ENCODE results near the gene SLC6A3.
A peak's percentile ranks its signal among the peaks of the same experiment; 100 is the strongest.
"Not testable (repeated sequence)": the region's sequence is repeated elsewhere in the genome, so short reads cannot be mapped to it uniquely, and the experiment has no call there.

The SLC6A3 gene

DNA sequence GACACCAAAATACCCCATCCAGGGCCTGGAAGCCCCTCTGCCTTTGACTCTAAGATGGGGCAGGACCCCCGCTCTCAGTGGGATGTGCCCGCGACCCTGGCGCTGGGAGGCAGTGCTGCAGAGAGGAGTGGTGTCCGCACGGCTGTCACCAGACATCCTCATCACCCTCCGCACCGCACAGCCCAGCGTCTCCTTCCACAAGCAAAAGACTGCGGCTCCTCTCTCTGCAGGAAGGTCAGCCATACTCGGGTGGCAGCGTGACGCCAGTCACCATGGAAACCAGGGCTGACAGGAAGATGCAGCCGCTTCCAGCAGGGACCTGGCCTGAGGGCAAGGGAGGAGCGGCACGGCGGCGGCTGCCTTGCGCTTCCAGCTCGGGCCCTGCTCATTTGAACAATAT, 17.1 kb upstream of the SLC6A3 start:
- DNase-seq, result no peak

DNA sequence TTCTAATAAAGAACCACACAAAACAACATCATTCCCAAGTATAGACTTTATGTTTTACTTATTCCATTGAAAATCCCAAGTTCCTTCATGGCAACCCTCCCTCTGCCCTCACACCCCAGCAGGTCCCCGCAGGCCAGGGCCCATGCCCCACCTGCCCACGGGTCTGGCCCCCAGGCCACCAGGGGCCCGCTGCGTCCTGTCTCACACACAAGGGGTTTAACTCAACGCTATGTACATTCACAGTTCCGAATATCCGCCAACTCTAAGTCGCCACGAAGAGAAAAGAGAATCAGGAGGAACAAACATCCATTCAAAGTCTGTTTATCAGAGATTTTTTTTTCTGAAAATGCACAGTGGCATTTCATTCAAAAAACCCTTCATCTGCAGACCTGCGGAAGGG, 16.2 kb upstream of the SLC6A3 start:
- DNase-seq, result no peak

DNA sequence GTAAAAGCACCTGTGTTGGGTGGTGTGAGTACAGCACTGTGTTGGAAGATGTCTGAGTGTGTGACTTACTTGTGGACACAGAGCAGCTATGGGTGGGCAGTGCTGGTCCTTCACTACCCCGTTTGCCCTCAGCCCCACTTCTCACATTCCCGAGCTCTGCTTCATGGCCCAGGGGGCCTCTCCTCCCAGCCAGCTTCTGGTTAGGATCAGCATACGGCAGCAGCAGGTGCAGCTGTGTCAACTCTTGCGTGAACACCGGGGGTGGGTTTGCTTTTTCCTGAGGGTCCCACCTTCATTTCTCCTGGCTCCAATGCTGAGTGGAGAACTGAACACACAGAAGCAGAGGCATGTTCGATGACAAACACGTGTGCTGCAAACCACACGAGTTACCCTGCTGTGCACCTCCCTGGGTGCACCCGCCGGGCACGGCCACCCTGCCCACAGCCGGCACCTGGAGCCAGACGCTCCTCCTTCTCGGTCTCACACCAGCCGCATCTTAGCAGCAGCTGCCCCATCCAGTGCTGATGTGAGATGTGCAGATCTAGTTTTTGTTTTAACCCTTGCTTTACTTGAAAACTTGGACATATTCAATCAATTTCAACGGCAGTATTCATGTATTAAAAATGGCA, 14.9 kb upstream of the SLC6A3 start:
- DNase-seq, result no peak

DNA sequence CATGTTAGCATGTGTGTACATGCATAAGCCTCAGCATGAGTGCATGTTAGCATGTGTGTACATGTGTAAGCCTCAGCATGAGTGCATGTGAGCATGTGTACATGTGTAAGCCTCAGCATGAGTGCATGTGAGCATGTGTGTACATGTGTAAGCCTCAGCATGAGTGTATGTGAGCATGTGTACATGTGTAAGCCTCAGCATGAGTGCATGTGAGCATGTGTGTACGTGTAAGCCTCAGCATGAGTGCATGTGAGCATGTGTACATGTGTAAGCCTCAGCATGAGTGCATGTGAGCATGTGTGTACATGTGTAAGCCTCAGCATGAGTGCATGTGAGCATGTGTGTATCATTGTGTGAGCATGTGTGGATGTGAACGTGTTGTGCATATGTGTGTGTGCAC, 14.2 kb upstream of the SLC6A3 start:
- DNase-seq, result not testable (repeated sequence)

DNA sequence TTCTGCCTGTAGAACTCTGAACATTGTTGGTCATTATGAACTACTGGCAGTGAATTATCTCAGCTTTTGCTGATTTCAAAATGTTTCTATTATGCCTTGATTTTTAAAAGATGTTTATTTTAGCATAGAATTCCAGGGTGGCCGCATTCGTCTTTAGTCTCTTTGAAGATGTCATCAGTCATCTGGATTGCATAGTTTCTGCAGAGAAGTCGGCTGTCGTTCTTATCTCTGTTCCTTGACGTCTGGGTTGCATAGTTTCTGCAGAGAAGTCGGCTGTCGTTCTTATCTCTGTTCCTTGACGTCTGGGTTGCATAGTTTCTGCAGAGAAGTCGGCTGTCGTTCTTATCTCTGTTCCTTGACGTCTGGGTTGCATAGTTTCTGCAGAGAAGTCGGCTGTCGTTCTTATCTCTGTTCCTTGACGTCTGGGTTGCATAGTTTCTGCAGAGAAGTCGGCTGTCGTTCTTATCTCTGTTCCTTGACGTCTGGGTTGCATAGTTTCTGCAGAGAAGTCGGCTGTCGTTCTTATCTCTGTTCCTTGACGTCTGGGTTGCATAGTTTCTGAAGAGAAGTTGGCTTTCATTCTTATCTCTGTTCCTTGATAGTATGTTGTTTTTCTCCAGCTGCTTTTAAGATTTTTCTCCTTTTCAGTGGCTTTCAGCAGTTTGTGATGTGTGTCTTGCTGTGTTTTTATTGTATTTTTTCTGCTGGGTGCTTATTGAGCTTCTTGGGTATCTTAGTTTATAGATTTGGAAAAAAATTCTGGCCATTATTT, 11.1 kb upstream of the SLC6A3 start:
- DNase-seq, result not testable (repeated sequence)

DNA sequence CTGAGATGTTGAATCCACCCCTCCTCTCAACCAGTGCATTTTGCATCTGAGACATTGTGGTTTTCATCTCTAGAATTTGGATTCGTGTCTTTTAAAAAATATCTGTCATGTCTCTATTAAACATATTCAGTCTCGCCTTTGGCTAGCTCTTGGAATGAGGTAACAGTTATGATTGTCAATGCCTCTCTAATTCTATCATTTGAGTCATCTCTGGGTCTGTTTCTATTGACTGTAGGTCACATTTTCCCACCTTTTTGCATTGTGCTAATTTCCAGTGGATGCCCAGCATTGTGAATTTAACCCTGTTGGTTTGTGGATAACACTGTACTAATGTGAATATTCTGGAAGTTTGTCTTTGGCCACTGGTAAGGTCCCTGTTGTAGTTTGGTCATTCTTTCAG, 8.4 kb upstream of the SLC6A3 start:
- no peak for DNase-seq

DNA sequence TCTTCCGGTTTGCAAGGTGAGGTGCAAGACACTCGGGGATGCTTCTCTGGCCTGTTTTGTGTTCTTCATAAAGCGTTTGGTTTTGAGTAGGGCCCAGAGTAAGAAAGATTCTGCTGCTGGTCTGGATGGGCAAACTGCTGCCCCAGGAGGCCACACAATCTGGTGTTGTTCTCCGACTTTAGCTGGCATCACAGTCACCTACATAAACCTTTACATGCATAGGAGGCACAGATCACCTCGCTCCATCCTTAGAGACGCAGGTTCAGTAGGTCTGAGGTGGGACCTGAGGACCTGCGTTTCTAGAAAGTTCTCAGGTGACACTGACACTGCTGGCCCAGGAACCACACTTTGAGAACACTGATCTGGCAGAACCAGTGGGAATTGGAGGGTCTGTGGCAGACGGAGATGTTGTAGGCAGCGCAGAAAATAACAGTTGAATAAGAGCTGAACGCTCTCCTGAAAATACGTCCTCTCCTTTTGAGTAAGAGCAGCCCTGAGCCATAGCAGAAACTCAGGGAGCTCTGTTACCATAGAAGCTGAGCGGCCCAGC, 3.9 kb upstream of the SLC6A3 start:
- DNase-seq, result no peak

DNA sequence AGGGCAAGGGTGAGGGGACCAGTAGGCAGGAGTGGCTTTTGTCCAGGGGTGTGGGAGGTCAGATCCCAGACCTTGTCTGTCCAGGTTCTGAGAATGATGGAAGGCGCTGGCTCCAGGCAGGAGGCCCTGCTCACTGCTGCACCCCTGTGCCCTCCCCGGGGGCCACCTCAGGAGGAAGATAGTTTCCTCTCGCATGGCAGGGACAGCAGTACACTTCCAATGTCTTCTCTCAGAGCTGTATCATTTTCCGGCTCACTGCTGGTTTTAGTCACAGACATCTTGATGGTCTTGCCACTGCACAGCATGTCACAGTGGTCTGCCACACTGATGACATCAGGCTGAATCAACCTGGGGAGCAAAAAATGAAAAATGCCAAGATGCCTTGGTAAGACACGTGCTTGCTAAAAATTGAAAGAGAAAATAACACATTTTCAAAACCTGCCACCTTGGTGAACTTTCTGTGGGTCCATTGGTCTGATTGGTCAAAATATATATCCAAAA, 3.3 kb upstream of the SLC6A3 start:
- peak; percentile 61 for DNase-seq

DNA sequence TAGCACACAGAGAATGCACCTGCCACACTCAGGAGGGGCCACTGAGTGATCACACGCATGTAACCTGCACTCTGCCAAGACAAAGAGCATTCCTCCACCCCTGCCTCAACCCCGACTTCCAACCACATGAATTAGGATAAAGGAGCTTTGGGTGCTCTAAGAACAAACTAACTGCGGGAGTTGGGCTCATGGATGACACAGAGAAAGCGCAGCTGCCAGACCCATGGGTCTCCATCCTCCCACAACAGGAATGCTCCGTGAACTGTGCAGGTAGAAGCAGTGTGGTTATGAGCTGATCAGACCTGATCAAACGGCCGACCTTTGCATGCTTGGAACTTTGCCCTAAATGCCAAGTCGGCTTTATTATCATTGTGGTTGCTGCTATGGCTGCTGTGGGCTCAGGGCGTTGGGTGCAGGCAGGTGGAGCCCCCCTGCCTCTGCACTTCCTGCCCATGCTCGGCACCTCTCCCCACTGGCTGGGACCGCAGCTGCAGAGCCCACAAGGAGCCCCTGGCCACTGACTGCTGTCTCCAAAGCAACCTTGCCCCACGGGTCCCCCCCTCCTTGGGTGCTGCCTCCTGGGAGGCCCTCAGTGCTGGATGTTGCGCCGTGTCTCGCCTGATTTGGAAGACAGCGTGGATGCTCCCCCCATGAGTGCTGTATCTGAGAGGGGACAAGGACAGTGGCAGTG, 2.6 kb upstream of the SLC6A3 start:
- no peak for DNase-seq

DNA sequence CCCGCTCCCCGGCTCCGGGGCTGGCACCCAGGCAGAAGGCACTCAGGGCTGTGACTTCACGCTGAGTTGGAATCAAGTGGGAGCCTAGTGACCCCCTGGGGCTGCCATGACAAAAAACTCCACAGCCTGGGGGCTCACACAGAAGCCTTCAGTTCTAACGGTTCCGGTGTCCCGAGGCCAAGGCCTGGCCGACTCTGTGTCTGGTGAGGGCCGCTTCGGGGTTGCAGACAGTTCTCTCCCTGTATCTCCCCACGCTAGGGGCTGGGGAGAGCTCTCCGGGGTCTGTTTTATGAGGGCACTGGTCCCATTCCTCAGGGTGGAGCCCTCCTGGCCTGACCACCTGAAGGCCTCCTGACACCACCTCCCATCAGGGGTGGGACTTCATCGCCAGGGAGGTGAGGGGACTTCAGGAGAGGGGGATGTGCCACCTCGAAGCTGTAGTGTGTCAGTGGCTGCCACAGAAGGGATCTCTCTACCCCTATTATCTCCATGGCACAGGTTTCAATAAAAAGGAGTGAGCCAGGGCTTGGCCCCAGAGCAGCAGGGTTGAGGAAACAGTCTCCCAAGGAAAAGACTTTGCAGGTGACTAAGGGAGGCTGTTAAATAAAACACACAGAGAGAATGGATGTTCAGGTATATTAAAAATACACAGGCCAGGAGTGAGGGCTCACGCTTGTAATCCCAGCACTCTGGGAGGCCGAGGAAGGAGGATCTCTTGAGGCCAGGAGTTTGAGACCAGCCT, 1.5 kb upstream of the SLC6A3 start:
- no peak for DNase-seq

DNA sequence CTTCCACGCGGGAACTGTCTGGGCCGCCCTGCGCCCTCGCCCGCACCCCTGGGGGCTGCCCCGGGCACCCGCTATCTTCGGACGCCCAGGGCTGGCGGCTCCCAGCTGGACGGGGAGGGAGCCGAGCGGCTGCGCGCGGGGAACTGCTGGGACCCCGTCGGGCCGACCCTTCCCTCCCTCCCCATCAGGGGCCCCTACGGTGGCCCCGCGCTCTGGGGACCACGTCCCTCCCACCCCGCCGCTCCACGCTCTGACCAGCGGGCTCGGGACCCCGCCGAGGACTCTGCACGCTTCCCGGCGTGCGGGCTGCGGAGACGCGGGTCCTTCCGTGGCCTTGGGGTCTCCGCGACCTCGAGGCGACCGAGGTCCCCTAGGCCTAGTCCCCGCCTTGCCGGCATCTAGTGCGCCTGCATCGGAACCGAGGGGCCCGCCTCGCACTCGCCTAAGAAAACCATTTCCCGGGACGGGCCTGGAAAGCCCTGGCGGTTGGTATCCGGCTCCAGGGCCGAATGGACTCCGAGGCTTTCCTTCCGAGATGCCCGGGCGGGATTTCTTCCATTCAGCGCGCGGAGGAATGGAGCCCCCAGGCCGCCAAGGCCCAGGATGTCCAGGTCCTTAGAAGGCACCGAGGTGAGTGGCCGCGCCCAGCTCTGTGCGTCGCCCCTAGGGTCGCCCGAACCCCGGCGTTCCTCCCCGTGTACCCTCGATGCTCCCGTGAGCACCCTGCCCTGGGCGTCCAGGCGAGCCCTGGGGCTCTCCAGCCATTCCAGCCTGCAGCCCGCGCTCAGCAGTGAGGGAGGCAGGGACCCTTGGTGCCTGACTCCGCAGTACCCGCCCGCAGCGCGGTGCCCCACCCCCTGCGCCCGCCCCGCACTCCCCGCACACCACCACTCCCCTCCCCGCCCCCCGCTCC, 705 bp upstream of the SLC6A3 start:
- DNase-seq, result no peak

DNA sequence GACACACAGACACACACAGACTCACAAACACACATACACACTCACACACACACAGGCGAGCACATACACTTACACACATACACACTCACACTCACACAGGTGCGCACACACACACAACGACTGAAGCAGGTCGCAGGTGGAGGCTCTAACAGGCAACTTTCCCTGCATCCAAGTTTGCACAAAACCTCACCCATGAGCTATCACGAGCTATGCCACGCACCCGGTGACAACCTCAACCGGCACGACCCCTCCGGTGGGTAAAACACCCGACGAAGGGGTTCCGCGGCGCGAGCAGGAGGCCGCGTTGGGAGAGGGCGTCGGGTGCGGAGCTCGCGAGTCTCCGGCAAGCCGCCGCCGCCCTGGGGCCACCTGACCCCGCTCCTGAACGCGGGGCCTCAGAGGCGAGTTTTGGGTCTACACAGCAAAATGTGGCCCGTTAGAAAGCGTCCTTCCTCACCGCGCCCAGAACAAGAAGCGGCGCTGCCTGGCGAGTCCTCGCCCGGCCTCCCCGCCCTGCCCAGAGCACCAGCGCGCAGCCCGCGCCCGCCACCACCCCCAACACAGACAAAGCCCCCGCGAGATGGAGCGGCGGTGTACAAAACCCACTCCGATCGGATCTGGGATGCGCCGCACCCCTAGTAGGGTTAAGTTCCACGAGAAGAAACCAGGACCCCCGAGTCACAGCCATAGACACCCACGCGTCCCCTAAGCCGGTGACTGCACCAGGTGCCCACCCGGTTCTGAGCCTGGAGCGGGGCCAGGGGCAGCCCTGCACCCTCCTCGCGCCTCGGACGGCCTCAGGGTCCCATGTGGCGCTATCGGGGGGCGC, 665 bp downstream of the SLC6A3 start:
- DNase-seq, result no peak

DNA sequence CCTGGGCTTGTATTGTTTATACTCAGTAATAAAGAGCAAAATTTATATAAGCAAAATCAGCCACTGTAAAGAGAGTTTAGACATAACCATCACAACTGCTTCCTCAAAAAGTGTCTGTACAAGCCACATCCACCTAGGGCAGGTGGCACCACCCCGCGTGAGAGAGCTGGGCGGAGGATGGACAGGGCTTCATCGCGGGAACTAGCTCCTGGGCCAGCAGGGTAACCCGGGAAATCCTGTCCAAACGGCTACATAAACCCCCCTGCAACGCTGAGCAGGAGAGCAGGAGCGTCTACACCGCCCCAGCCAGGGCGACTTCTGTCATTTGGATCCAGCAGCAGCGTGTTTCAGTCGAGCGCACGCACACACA, 1.3 kb downstream of the SLC6A3 start:
- no peak for DNase-seq

DNA sequence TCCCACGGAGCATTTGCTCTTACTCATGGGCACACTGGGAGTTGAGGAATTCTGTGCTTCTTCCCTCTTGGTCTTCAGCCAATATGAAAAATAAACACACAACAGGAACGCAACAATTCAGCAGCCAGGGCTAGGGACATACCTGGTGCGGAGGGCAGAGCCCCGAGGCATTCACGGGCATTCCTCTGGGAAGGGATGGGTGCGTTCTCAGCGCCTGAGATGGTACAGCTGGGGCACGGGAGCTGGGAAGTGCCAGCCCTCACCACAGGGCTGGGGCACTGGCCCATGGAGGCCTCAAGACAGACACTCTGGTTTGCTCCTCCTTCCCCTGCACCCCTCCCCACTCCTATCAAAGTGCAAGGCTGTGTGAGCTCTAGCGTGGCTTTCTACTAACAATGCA, 2.1 kb downstream of the SLC6A3 start:
- DNase-seq, result no peak

DNA sequence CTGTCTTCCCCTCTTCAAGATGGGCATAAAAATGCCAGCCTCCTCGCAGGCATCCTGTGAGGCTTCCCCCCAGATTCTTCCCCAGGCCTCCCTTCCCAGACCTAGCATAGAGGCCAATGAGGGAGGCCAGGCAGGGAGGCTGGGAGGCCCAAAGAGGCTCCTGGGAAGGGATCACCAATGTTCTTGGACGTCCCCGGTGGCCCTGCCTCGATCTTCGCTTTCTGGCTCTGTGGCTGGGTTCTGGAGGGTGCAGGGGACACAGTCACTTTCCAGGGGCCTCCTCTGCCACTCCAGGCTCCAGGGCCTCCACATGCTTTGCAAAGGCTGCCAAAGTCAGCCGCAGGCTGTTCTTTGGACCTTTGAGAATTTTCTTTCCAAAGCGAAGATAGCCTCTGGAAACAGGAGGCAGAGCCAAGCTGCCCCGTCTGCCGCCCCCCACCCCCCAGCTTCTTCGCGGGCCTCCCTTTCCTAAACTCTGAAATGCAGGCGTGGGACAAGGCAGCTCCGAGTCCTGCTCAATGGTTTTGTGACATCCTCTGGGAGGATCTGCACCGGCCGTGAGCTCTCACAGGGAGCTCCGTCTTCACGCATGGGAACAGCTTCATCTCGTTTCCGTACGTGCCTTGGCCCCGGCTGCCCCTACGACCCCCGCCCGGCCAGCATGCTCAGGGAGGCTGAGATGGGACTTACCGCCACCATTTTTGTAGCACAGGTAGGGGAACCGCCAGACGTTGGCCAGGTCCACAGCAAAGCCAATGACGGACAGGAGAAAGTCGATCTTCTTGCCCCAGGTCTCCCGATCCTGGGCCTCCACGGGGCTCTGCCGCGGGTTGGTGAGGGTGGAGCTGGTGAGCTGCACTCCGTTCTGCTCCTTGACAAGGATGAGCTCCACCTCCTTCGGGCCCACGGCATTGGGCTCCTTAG, 2.8 kb downstream of the SLC6A3 start:
- DNase-seq, result no peak

DNA sequence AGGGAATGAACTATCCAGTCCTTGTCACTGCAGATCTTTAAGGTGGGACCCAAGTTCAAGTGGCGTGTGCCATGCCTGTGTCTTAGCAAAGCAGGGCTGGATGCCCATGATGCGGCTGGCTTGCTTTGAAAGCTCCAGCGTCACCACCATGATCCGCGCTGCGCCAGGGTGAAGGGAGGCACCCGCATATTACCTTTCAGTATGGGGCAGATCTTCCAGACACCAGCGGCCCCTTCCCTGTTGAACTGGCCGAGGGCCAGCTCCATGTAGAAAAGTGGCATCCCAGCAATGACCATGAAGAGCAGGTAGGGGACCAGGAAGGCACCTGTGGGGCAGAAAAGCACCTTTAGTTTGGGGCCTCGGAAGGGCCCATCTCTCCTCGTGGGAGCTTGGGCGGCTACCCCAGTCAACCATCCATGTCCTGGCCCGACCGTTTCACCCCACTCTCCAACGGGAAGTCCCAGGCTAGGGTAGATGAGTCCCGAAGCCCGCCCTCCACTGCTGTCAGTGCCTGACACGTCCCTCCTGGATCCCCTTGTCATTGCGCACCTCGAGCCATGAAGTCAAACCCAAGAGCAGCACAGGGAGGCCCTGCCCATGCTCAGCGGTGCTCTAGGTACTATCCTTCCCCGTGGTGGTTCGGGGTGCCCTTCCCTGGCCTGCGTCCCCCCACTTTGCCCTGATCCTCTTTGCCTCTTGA, 3.9 kb downstream of the SLC6A3 start:
- no peak for DNase-seq

DNA sequence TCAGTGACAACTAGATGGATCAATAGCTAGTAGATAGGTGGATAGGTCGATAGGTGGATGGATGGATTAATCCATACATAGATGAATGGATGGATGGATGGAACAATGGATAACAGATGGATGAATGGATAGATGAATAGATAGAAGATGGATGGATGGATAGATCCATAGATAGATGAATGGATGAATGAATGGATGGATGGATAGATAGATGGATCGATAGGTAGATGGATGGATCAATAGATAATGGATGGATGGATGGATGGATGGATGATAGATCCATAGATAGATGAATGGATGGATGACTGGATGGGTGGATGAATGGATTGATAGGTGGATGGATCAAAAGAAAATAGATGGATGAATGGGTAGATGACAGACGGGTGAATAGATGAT, 5.1 kb downstream of the SLC6A3 start:
- no peak for DNase-seq

DNA sequence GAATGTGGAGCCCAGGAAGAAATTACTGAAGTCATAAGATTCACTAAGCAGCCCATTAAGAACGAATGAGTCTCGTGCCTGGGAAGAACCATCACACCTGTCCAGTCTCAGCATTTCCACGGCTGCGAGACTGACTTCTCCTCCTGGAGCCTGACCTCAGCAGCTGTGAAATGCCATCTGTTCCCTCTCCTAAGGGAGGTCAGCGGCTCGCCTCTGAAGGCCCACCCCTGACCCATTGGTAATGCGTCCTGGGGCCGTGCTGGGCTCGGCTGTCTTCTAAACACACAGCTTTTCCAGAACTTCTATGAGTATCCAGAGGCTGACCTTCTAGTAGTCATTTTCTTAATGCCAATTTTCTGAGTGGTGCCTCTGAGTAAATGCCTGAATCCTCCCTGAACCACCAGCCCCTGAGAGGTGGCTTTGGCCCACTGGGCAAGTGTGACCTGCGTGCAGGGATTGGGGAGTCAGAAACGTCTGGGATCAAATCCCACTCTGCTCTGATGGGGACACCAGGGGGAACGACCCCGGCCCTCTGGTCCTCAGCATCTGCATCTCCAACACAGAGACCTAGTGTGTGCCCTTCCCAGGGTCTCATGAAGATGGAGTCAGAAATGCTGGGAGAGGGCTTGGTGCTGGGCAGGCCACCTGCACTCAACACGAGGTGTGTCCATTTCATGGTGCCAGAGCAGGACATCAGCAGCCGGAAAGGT, 5.7 kb downstream of the SLC6A3 start:
- DNase-seq, result no peak

DNA sequence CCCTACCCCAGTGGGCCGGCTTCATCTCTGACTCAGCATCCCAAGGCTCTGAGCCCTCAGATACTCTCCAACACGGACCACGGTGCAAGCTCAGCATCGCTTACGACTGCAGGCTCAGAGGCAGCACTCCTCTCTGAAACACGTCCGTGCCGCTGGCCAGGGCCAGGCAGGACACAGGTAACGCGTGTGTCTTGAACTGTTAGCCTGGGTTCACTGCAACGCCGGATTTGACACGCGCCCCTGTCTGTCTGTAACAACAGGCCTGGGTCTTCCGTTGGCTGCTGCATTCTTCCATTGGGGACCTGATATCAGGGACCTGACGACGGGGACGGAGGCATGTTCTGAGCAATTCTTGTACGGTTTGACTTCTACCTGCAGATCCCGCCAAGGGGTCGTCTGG, 6.4 kb downstream of the SLC6A3 start:
- DNase-seq, result no peak

Measured in NK-92 treated with Interleukin-12 subunit alpha and Interleukin-12 subunit beta, amount 100 ng/mL, for 24 hours (cell line).